ENCODE measurements around the gene SLC45A1. TPM values are rescaled to one million over a fixed set of nuclear protein-coding genes. Genes with fewer than 3 reads are reported as not detected.

SLC45A1 gene
- total and polyA plus RNA-seq, 2 experiments from 2014 or later = 0.27 to 1.0 TPM

DNA sequence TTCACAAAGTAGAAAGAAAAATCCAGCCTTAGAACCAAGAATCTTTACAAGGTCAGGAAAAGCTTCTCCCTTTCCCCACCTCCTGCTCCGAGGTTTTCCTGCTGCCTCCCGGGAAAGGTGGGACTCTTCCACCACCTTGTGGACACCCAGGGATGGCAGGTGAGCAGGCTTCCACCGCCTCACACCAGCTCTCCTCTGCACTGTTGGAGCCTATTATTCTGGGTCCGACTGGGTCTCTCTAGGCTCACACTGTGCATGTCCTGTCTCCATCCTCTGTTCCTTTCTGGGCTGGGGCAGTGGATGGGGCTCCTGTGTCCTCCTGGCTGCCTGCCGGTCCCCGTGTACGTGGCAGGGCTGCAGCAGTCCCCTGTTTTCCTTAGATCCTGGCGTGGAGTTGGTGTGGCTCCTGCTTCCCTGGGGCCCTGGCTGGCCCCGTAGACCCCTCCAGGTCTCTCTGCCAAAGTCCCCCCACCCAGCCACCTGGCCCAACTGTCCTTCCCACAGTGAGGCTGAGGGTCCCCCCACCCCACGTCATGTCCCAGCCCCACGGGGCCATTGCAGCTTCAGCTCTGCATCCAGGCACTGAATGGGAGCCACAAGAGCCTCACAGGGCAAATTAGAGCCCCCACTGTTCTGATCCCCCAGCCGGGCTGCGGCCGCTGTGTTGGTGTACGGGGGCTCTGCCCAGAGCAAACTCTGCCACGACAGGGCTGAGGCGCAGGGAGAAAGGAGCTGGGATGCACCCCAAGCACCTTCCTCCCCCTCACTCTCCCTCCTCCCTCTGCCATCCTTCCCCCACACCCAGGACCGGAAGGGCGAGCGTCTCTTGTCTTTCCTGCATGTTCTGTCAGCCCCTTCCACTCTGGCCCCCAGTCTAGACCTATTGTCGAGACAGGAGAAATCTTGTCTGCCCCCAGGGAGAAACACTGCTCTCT, 3.3 kb upstream of the SLC45A1 start:
- no peaks in the 10 kb centered on the region for H3K79me2 ChIP-seq
- peaks cover 22% of the 10 kb centered on the region for H3K4me1 ChIP-seq (ENCODE audit: insufficient read depth)
- TF ChIP-seq EZH2 (IDR thresholded peaks at IDR 0.05; ENCODE audit: borderline replicate concordance) (no peak), CTCF (IDR thresholded peaks at IDR 0.05; ENCODE audit: poor library complexity) (peak; percentile 94)
- WGBS (ENCODE audit: low lambda C conversion rate, missing lambda C conversion rate) = 33% methylated on average over 15 of the region's 21 CpGs
- peak overlapping the region; percentile 35 for H3K4me2 ChIP-seq
- H3K4me3 ChIP-seq = no peak overlapping the region
- H3K27ac ChIP-seq = no peak overlapping the region
- DNase-seq (ENCODE audit: low spot score) = peak; percentile 91
- H3K36me3 ChIP-seq (replicated peaks; ENCODE audit: insufficient read depth, low read depth) = no peaks in the 10 kb centered on the region
- H3K9me2 ChIP-seq (replicated peaks; ENCODE audit: insufficient read depth) = no peaks in the 10 kb centered on the region
- H4K20me1 ChIP-seq (ENCODE audit: insufficient read depth, poor library complexity, severe bottlenecking) = no peaks in the 10 kb centered on the region
- peaks cover 6% of the 10 kb centered on the region for H3K27me3 ChIP-seq
- peak overlapping the region; percentile 28 for H2AFZ ChIP-seq
- no peaks in the 10 kb centered on the region for H3K9me3 ChIP-seq (ENCODE audit: low read depth)

- H3K79me2 ChIP-seq = no peaks in the 10 kb centered on the region
- no peak overlapping the region for H3K4me3 ChIP-seq
- 84% methylated on average over 14 of the region's 14 CpGs for WGBS (ENCODE audit: low lambda C conversion rate, missing lambda C conversion rate)
- no peaks in the 10 kb centered on the region for H3K9me3 ChIP-seq (ENCODE audit: low read depth)
- no peaks in the 10 kb centered on the region for H4K20me1 ChIP-seq (ENCODE audit: insufficient read depth, poor library complexity, severe bottlenecking)
- no peaks in the 10 kb centered on the region for H3K36me3 ChIP-seq (replicated peaks; ENCODE audit: insufficient read depth, low read depth)
- no peaks in the 10 kb centered on the region for H3K9me2 ChIP-seq (replicated peaks; ENCODE audit: insufficient read depth)
- H2AFZ ChIP-seq = no peak overlapping the region
- TF ChIP-seq EZH2phosphoT487 (IDR thresholded peaks at IDR 0.05; ENCODE audit: low read depth, severe bottlenecking, unreplicated experiment) (no peak), CTCF (IDR thresholded peaks at IDR 0.05; ENCODE audit: poor library complexity) (peak; percentile 9), EZH2 (IDR thresholded peaks at IDR 0.05; ENCODE audit: borderline replicate concordance) (no peak)
- peaks cover 6% of the 10 kb centered on the region for H3K27me3 ChIP-seq
- H3K4me1 ChIP-seq (ENCODE audit: insufficient read depth) = peaks cover 22% of the 10 kb centered on the region
- DNase-seq (ENCODE audit: low spot score) = peak; percentile 47
- H3K27ac ChIP-seq = no peak overlapping the region
- H3K4me2 ChIP-seq = no peak overlapping the region
These were observed 2.1 kb upstream of the SLC45A1 start for GRCh38 chr1:8315573-8316475.

GRCh38 chr1:8318436-8318835, 522 bp downstream of the SLC45A1 start:
- Histone ChIP-seq H3K4me2 (peak overlapping the region; percentile 98), H3K9me2 (replicated peaks; ENCODE audit: insufficient read depth) (no peaks in the 10 kb centered on the region), H4K20me1 (ENCODE audit: insufficient read depth, poor library complexity, severe bottlenecking) (no peaks in the 10 kb centered on the region), H3K27me3 (peaks cover 6% of the 10 kb centered on the region), H2AFZ (peak overlapping the region; percentile 57), H3K27ac (no peak overlapping the region), H3K4me1 (ENCODE audit: insufficient read depth) (peaks cover 22% of the 10 kb centered on the region), H3K36me3 (replicated peaks; ENCODE audit: insufficient read depth, low read depth) (no peaks in the 10 kb centered on the region), H3K4me3 (peak overlapping the region; percentile 45), H3K79me2 (no peaks in the 10 kb centered on the region), H3K9me3 (ENCODE audit: low read depth) (no peaks in the 10 kb centered on the region)
- DNase-seq (ENCODE audit: low spot score) = no peak
- 46% methylated on average over 15 of the region's 18 CpGs for WGBS (ENCODE audit: low lambda C conversion rate, missing lambda C conversion rate)
- TF ChIP-seq EZH2 (IDR thresholded peaks at IDR 0.05; ENCODE audit: borderline replicate concordance) = no peak
- no peak for TF ChIP-seq CTCF (IDR thresholded peaks at IDR 0.05; ENCODE audit: poor library complexity)
- no peak for TF ChIP-seq EZH2phosphoT487 (IDR thresholded peaks at IDR 0.05; ENCODE audit: low read depth, severe bottlenecking, unreplicated experiment)
